ENCODE results near the gene MOV10. TPM values are rescaled to one million over a fixed set of nuclear protein-coding genes. Genes with fewer than 3 reads are reported as not detected.

The MOV10 gene
- total and polyA plus RNA-seq, 9 of the 15 experiments (the other 6 are each of a cell fraction or from before 2014, with no cell fraction given): 16.7 to 105 (median 49.5) TPM

DNA sequence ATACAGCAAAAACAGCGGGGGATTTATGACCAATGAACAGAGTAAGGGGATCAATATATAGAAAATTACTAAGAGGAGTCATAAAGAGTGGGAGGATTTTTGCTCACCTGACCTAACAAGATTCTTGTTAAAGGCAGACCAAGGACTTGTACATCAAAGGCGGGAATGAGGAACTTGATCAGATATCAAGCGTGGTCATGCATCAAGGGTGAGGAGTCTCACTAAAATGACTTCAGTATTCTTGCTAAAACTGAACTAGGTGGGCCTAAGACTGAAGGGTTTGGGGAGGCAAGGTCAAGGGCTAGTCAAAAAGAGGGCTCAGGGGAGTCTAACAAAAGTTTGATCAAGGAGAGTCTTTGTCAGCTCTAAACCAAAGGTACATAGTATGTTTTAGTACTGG lies 2.1 kb downstream of the MOV10 start (continued):
- 0 out of 2 replicates have a peak, but pooled peaks have one; percentile 22 for TF ChIP-seq KAT7 (CRISPR knock-in tag; IDR thresholded peaks at IDR 0.05; ENCODE audit: borderline replicate concordance)
- TF ChIP-seq MTF1 (CRISPR knock-in tag; IDR thresholded peaks at IDR 0.05; ENCODE audit: borderline replicate concordance): no peak
- TF ChIP-seq TCF7 (IDR thresholded peaks at IDR 0.05; ENCODE audit: borderline replicate concordance): peak; percentile 85; the same call in 1 of the 2 replicates
- TF ChIP-seq U2AF2 (optimal IDR thresholded peaks at IDR 0.05; ENCODE audit: low read depth, low read length): no peak
- TF ChIP-seq, protein P1, sequence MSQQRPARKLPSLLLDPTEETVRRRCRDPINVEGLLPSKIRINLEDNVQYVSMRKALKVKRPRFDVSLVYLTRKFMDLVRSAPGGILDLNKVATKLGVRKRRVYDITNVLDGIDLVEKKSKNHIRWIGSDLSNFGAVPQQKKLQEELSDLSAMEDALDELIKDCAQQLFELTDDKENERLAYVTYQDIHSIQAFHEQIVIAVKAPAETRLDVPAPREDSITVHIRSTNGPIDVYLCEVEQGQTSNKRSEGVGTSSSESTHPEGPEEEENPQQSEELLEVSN (IDR thresholded peaks at IDR 0.05; ENCODE audit: borderline replicate concordance in 1 of 2, extremely low read depth in 1 of 2, insufficient read depth in 1 of 2, insufficient read length in 1 of 2, low read depth in 1 of 2, low read length in 1 of 2, poor library complexity in 1 of 2, severe bottlenecking in 1 of 2): peak; percentile 31 to 54
- TF ChIP-seq L3MBTL2 (IDR thresholded peaks at IDR 0.05): peak; percentile 53; the same call in 1 of the 2 replicates
- TF ChIP-seq, protein P2, sequence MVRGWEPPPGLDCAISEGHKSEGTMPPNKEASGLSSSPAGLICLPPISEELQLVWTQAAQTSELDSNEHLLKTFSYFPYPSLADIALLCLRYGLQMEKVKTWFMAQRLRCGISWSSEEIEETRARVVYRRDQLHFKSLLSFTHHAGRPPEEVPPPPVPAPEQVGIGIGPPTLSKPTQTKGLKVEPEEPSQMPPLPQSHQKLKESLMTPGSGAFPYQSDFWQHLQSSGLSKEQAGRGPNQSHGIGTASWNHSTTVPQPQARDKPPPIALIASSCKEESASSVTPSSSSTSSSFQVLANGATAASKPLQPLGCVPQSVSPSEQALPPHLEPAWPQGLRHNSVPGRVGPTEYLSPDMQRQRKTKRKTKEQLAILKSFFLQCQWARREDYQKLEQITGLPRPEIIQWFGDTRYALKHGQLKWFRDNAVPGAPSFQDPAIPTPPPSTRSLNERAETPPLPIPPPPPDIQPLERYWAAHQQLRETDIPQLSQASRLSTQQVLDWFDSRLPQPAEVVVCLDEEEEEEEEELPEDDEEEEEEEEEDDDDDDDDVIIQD (CRISPR knock-in tag; IDR thresholded peaks at IDR 0.05): no peak

DNA sequence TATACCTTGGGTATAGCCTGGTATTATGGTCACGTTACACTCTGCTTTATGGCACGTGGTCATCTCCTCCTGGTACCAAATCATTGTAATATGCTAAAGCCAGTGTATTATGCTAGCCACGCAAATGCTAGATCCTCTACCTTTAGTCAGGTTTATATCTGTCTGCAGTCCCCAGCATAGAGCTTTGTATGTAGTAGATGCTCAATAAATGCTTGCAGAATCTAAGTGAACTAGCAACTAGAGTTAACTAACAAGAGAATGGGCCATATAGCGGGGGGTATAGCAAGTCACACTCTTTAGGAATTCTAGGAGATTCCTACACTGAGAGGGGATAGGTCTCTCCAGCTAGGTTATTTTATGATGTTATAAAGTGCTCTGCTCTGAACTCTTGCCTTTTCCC lies 3.0 kb downstream of the MOV10 start:
- WGBS (ENCODE audit: insufficient coverage, low coverage, missing lambda C conversion rate): 95% methylated on average over 4 of the region's 4 CpGs
- ChIA-PET POLR2A (interaction anchor here (0.8 to 7.3 kb wide), 2 partner anchors 19 to 42 kb away, joined by 3 to 104 read pairs; no protein-coding TSS in a partner anchor), CTCF (ENCODE audit: low intra/inter-chr PET ratio) (no interaction called here)
- Histone ChIP-seq H3K4me3 (no peak overlapping the region), H3K9ac (ENCODE audit: insufficient read depth in 1 of 2, low read depth in 2 of 2, low read length in 2 of 2) (no peak overlapping the region), H3K79me2 (ENCODE audit: control insufficient read depth, insufficient read depth, low read length) (peaks cover 56% of the 10 kb centered on the region), H3K4me2 (ENCODE audit: insufficient read depth, low read length) (no peak overlapping the region; the same call in 1 of the 2 replicates), H3K36me3 (ENCODE audit: control insufficient read depth, insufficient read depth, low read length) (peaks cover 18% of the 10 kb centered on the region), H3K27me3 (ENCODE audit: control insufficient read depth in 2 of 2, insufficient read depth in 2 of 2, low read length in 2 of 2) (no peaks in the 10 kb centered on the region), H2AFZ (ENCODE audit: low read depth, low read length) (no peak overlapping the region), H4K20me1 (replicated peaks; ENCODE audit: control insufficient read depth, insufficient read depth, low read length) (no peaks in the 10 kb centered on the region), H3K9me1 (ENCODE audit: control insufficient read depth, insufficient read depth, low read length) (no peaks in the 10 kb centered on the region), H3K27ac (ENCODE audit: extremely low read depth, low read depth, low read length) (no peak overlapping the region), H3K9me3 (replicated peaks; ENCODE audit: control insufficient read depth, insufficient read depth, low read depth, low read length) (no peaks in the 10 kb centered on the region), H3K4me1 (replicated peaks in 1 of 2; ENCODE audit: control insufficient read depth in 2 of 2, insufficient read depth in 2 of 2, low read length in 2 of 2) (peaks cover 18 to 39% of the 10 kb centered on the region in 2 experiments)
- in situ Hi-C loops (cut with MboI): no loop called here
- DNase-seq (ENCODE audit: extremely low read depth in 1 of 4, low spot score in 3 of 4): no peak
- no peak for ATAC-seq
- no peak for FAIRE-seq
- intact Hi-C loops (cut with micrococcal nuclease): no loop called here
- BruUV-seq (replicated peaks): no TSS peak
- TF ChIP-seq RBM25 (IDR thresholded peaks at IDR 0.05; ENCODE audit: low read depth, low read length, severe bottlenecking) (peak; percentile 12), PHF8 (IDR thresholded peaks at IDR 0.05; ENCODE audit: borderline replicate concordance, low read length) (no peak), THRAP3 (IDR thresholded peaks at IDR 0.05; ENCODE audit: borderline replicate concordance) (no peak)
- TF ChIP-seq, protein P3, sequence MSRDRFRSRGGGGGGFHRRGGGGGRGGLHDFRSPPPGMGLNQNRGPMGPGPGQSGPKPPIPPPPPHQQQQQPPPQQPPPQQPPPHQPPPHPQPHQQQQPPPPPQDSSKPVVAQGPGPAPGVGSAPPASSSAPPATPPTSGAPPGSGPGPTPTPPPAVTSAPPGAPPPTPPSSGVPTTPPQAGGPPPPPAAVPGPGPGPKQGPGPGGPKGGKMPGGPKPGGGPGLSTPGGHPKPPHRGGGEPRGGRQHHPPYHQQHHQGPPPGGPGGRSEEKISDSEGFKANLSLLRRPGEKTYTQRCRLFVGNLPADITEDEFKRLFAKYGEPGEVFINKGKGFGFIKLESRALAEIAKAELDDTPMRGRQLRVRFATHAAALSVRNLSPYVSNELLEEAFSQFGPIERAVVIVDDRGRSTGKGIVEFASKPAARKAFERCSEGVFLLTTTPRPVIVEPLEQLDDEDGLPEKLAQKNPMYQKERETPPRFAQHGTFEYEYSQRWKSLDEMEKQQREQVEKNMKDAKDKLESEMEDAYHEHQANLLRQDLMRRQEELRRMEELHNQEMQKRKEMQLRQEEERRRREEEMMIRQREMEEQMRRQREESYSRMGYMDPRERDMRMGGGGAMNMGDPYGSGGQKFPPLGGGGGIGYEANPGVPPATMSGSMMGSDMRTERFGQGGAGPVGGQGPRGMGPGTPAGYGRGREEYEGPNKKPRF (IDR thresholded peaks at IDR 0.05; ENCODE audit: low read depth, low read length): no peak
